ENCODE results near the gene SEC22C.

The SEC22C gene

GRCh38 chr3:42498034-42498433 lies 83.7 kb downstream of the SEC22C start:
- DNase-seq (ENCODE audit: low read depth) = no peak
